Activated CD4-positive, alpha-beta T cell treated with anti-CD3 and anti-CD28 coated beads for 1 hour (primary cell): ENCODE results near the gene BRD1.

Source experiments
- DNase-seq: peaks from one replicate; pipeline ENCODE4 v3.0.0-alpha.2; 2020

BRD1 gene

DNA sequence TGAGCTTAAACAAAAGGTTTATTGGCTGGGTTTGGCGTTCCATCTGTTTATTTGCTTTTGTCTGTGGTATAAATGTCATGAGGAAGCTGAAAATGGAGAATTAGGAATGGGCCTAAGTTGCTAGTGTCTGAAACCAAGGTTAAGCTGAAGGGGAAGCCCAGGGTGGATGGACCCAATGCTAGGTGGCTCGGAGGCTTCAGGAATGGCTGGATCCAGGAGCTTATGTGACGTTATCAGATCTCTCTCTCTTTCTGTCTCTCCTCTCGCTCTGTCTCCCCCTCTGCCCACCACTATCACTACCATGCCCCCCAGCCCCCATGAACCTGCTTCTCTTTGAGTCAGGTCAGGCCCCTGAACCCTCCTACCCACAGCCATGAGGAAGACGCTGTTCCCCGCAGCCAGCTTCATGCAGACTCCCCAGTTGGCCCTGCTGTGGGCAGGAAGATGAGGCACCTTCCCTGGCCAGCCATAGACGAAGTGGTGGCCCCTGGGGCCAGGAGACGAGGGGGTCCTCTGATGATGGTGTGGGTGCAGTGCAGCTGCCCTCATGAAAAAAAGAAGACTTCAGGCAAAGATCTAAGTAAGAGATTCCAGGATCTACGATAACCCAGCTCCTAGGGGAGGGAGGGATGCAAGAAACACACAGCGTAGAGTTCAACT is 101.5 kb downstream of the BRD1 start:
- no peak for DNase-seq

DNA sequence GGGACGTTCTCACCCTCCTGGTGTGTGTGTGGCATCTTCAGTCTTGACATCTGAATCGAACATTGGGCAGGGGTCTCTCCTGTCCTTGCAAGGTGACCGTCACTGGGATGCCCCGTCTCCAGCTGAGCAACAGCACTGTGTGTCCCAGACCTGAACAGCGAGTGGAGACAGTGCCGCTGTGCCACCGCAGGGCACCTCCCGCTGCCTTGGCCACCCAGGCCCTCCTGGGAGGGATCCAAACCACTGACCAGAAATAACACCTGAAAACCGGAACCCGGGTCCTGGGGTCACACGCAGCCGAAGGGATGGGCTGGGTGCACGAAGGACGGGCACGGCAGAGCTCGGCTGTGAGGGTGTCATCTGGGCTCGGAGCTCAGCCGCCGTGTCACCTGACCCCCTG is 102.2 kb downstream of the BRD1 start:
- DNase-seq, result no peak

DNA sequence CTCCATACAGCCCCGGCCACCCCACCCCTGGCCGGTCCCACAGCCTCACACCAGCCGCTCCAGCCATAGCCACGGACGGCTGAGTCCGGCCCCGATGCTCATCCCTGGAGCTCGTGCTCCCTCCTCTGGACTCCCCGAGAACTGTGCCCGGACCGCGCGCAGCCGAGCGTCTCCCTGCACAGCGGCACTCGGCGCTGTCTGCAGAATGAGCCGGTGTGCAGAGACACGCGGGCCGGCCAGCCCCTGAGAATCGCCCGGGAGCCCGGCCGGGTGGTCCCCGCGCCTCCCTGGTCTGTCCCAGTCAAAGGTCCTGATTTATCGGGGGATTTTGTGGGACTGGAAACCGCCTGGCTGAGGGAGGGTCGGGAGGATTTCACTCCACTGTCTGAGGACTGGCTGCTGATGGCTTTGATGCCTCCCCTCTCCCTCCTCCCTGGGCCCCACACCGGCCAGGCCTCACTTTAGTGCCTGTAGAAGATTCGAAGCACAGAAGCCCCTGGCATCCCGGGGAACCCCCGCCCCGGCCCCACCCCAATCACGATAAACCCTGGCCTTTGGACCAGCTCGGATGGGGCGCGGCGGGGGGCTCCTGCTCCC is 102.7 kb downstream of the BRD1 start:
- DNase-seq, result peak; percentile 56

DNA sequence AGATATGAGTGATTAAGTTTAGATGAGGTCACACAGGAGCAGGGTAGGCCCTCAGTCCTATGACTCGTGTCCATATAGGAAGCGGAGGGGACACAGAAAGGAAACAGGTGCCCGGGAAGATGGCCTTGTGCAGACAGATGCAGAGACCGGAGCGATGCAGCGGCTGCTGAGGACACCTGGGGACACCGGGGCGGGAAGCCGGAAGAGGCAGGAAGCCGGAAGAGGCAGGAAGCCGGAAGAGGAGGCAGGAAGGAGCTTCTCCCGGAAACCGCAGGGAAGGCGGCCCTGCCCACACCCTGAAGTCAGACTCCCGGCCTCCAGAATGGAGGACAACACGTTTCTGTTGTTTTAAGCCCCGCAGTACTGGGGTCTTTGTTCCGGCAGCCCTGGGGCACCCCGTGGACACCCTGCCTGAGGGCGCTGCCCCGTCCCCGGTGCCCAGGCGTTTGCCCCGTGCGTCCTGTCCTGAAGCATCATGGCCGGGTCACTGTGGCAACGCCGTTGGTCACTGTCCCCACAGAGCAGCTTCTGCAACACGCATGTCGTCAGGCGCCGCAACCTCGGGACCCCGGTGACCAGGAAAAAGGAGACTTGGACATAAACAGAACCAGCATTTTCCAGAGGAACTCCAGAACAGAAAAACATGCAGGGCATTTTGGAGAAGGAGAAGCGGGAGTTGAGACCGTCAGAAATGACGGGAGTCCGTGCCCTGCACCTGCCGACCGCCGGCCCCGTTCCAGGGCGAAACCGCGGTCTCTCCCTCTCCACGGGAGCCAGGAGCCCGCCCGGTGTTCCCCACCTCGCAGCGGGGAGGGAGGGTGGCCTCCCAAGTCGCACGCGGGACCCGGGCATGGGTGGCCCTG is 103.4 kb downstream of the BRD1 start:
- DNase-seq, result no peak

DNA sequence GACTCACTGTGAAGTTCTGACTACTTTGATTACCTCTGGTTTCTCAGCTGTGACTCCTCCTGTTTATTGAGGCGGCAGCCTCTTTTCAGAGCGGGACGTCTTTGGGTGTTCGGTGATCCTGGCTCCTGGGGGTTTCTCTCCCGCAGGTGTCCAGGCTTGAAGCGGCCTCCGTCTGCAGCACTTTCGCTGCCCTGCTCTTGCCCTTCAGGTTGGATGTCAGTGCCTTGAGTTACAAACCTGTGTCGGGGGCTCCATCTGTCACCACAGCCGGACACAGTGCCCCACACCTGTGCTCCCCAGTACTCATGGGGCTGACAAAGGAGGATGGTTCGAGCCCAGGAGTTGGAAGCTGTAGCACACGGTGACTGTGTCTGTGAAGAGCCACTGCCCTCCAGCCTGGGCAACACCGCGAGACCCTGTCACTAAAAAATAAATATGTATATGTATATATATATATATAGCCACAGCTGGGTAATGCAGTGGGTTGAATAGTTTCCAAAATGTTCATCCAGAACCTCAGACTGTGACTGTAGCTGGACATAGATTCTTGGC is 104.1 kb downstream of the BRD1 start:
- no peak for DNase-seq
